Left kidney (tissue), 8 donors: Measurements from ENCODE around the gene CC2D2B. TPM values are rescaled to one million over a fixed set of nuclear protein-coding genes. Genes with fewer than 3 reads are reported as not detected.
"Not testable (repeated sequence)": the region's sequence is repeated elsewhere in the genome, so short reads cannot be mapped to it uniquely, and the experiment has no call there.

Experiments used
- DNase-seq: peaks from one replicate; pipeline ENCODE4 v3.0.0-alpha.2; 2013
- long read RNA-seq, 8 donors: transcript quantifications; one replicate each; lab custom pipeline, GENCODE V29; 2026
- polyA plus RNA-seq: library from polyadenylated mRNA; unstranded; fragments of 120-200 nt; gene quantifications from one replicate; pipeline ENCODE4 v1.2.1, GENCODE V29; 2013; ENCODE audit not compliant: insufficient read length

CC2D2B gene, protein sequence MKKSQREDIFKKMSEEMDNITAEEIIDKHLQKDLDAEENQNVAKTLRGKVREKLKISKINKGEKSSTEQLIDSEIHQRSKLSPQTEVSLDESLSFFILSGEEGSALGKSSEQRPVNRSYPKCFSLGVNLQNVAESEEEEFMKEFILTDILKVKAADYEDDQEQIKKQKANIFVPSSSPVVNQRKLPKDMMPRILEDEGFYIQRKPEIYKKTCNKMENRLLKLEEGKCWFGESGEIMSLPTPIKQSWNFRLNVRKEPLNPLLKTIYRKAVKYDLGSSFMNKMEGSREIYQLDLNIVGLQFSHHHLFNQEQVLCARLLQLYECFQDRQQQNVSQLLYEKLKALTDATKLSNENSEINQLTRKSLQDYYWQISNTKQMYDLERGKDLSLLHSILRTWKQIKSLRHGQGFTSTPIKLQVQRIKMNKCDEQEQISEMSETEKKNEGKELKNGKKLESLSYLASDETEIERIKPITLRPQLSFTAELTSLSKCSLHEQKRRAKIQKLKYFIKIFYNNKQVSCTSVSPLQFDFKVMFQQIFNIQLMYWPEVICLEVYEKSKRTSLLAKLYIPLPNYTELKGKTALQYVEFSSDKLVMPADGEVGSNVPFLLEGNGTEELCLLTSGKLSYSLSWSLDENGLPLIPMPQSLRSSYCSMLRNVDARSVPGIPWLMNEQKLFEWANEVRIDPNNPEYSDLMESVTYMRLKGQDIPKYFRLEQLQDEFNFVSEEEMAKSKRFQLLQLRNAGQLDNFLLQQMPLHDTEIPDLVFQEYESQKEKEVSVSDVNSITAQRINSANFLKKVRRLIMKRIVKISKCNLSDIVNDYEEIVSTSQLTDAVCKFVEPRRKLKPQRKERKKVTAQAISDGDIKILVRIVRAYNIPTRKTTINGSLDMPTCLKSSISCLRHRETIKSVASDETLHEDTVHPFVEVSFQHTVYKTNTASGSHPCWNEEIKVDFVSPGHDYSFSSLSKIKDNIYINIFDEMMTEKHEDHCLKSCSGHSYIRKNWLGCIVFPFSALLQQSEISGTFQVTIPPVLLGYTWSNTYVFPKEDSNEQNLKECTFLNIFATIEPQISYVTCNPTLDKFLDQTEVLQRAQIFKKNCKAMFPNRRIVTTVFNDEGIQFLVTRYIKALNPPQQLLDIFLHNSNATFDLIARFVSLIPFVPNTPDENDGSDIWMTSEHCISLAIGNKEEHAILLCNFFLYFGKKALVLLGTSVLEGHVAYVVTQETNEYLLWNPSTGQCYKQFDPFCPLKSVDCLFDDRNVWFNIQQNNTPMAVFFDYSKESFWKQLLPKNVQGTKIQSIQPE (N-terminal part only)
- polyA plus RNA-seq = 3.3 TPM
- long read RNA-seq, donor 1 = 0 reads
- long read RNA-seq, donor 2 = 0 reads
- long read RNA-seq, donor 3 = 0 reads
- long read RNA-seq, donor 4 = 0 reads
- long read RNA-seq, donor 5 = 0 reads
- long read RNA-seq, donor 6 = 0 reads
- long read RNA-seq, donor 7 = 0 reads
- long read RNA-seq, donor 8 = 0 reads

DNA sequence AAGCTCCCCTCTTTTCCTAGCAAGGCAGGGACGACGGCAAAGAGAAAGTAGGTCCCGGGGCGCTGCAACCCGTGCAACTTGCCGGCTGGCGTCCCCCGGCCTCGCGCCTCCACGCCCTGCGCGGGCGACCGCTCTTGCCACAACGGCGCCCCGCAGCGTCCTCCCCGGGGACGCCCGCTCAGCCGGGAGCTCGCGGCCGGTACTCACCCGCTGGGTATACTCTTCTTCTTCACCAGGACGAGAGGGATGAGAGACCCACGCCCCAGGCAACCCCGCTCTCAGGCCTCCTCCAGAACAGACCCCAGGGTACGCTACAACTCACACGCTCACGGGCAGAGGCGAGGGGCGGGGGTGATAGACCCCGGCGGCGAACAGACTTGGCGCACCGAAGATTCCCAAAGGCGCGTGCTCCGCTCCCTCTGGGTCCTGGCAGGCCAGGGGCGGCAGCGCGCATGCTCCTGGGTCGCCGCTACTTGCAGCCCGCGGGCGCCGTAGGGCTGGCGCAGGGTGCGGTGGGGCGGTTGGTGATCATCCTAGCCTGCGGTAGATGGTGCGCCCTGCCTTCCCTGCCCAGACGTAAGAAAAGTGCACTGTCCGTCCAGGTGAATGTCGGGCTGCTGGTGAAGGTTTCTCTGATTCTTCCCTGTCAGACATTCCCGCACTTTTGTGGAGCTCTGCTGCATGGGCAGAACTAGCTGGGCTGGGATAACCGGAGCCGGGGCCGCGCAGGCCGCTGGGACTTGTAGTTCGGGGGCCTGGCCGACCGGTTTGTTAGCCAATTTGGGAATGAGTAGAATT is at the start of gene CC2D2B:
CC2D2B (plus strand) TSS at position 520 of the 798 bp plus-strand sequence. CDS start 3,349 bp downstream, outside the sequence.
- DNase-seq = peak; percentile 81

- DNase-seq = no peak
Observed at GRCh38 chr10:95860166-95860940, 47.4 kb upstream of the CC2D2B start.

- DNase-seq = no peak
Observed at GRCh38 chr10:95861386-95861785, 46.4 kb upstream of the CC2D2B start.

DNA sequence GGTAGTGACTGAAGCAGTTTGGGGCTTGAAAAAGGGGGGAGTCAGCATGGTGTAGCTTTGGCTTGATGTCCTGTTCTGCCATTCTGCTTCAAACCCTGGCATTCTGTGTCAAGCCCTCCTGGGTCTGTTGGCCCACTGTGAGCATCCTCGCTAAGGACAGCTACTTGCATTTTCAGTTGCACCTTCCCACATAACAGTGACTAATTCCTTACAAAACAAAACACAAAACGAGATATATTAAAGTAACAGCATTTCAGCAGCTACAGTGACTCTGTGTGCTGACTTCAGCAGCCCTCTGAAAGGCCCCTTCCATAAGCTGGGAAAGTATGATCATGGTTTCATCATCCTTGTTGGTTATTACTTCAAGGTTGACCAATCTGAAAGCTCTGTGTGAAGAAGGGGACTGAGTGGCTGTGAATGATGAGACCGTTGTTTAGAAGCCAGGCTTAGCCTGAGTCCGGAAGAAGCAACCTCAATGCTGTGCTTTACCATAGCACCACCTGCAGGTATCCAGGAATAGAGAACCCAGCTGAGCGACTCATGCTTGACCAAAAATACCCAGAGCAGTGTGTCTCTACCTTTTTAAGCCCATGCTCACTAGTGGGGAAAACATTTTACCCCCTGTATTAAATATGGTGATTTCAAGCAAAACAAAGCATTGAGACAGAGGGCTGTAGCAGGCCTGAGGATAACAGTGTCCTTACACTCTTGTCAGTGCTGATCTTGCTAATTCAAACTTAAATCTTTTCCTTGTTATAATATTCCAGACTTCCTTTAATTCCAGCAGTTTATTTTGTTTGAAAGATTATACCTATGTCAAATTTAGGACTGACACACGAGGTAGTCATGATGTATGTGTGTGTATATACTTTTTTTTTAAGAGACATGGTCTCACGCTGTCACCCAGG is 42.6 kb upstream of the CC2D2B start:
- DNase-seq = peak; percentile 45

- no peak for DNase-seq
Observed at GRCh38 chr10:95865814-95866466, 41.8 kb upstream of the CC2D2B start.

- no peak for DNase-seq
Observed at GRCh38 chr10:95866467-95866842, 41.3 kb upstream of the CC2D2B start.

DNA sequence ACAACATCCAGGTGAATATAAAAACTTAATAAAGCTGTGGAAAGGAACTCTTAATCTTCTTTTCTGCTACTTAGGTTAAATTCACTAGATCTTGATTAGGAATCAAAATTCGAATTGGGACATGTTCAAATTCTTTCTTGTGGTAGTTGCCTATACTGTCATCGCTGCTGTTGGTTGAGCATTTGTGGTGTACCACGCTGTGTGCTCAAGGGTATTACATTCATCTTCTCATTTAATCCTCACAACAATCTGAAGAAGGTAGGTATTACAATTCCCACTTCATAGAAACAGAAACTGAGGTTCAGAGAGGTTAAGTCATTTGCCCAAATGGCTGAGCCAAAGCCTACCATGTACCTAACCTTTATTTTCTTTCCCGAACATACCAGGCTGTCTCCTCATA is 39.9 kb upstream of the CC2D2B start:
- DNase-seq = no peak

DNA sequence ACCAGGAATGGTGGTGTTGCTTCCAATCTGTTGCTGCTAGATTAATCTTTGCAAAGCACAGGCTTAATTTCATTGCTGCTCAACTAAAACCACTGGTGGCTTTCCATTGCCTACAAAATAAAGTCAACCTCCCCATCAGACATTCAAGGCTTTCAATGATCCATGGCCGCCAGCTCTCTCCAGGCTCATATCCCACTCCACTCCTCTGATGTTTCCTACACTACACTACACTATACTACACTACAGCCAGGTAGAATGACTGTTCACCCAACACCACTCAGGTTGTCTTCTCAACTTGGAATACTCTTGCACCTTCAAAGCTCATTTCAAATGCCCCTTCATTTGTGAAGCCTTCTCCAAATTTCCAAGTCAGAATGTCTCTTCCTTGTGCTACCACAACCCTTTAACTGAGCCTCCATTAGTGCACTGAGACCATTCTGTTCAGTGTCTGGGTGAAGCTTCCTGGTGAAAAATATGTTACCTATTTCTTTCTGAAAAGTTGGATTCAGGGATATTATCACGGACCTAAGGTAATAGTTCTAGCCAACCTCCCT is 35.5 kb upstream of the CC2D2B start:
- DNase-seq = no peak

DNA sequence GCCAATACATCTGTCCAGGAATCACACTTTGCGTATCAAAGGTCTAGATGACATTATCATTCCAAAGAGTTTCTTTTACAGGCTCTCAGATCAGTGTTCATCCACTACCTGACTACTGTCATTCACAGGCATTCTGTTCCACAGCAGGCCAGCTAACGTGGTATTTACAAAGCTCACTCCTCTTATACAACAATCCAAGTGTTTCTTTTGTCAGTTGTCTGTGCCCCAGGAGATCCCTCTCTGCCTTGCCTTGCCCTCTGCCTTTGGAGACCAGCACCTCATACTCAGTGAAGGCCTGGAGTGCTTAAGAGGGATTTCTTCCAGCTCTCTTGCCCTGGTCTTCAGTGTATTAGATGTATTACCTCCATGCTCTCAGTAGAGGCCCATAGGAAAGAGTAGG is 34.6 kb upstream of the CC2D2B start:
- DNase-seq = no peak

GRCh38 chr10:95873651-95874050 is 34.1 kb upstream of the CC2D2B start:
- no peak for DNase-seq

- DNase-seq = not testable (repeated sequence)
Observed at GRCh38 chr10:95874783-95875182, 33.0 kb upstream of the CC2D2B start.

- no peak for DNase-seq
Observed at GRCh38 chr10:95876756-95877155, 31.0 kb upstream of the CC2D2B start.

DNA sequence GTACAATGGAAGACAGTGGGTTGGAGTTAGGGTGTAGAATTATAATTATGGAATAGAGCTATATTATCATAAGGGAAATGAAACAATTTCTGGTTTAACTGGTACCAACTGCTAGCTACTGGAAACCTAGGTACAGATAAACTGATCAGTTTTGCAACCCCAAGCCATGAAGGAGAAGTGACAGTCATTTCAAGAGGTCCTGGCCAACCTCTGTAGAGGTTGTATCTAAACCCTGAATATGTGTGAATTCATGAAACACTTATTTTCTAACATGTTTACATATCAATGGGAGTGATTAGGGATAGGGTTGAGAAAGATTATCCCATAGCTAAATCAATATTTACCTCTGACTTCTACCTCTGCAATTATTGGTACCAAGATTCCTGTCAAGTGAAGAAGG is 29.9 kb upstream of the CC2D2B start:
- no peak for DNase-seq

- DNase-seq = no peak
Observed at GRCh38 chr10:95880704-95881103, 27.1 kb upstream of the CC2D2B start.

DNA sequence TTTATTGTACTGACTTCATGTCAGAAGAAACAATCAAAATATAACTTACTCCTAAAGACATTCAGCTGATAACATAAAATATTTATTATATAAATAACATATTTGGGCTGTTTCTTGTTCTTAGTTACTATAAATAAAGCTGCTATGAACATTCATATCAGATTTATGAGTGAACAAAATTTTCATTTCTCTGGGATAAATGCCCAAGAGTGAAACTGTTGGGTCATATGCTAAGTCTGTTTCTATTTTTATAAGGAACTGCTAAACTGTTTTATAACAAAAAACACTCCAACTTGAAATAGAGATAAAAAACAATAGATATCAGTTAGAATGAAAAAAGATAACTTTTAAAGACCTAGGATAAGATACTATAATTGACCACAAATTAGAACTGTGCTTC is 26.5 kb upstream of the CC2D2B start:
- DNase-seq = peak; percentile 30

- no peak for DNase-seq
Observed at GRCh38 chr10:95889830-95890229, 17.9 kb upstream of the CC2D2B start.

DNA sequence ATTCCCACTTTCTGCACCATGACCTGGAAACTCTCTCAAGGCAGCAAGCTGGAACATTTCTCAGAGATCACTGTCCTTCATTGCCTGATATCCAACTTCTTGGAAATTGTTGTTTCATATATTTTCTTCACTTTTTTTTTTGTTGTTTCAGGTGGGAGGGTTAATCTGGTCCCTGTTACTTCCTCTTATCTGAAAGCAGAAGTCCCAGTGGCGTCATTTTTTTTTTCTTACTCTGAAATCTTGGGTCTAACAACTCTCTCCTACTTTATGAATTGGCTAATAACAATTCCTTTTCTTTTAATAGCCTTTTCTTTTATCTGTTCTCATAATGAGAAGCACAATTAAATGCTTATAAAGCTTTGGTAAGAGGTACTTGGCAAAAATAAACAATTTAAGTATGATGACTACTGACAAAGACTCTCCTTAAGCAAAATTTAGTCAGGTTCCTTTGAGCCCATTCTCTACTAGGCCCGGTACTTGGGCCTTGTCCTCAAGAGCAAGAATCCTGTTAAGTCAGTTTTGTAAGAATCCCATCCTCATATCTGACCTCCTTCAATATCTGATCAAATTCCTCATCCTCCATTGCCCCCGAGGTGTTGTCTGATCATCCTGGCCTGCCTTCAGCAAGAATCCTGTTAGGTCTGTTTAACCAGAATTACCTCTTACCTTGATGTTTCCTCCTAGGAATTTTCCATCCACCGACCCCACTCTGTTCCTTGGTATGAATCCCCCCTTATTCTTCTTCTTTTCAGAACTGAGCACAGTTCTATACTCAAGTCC is 11.5 kb upstream of the CC2D2B start:
- DNase-seq = no peak
